ENCODE results near the gene SEZ6L. TPM values are rescaled to one million over a fixed set of nuclear protein-coding genes. Genes with fewer than 3 reads are reported as not detected.

SEZ6L gene
- total RNA-seq, 1 experiment from 2014 or later = 0.13 TPM

DNA sequence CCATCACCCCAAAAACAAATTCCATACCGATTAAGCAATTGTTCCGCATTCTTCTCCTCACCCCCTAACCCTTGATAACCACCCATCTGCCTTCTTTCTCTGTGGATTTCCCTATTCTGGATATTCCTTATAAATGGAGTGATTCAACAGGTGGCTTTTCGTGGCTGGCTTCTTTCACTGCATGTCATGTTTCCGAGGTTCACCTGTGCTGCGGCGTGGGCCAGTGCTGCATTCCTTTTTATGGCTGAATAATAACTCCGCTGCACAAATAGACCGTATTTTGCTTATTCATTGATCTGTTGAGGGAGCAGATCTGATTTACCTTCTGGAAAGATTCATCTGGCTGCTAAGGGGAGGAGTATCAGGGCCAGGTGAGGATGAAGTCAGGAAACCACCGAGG, 165.0 kb downstream of the SEZ6L start:
- Histone ChIP-seq H3K9me3 (ENCODE audit: control insufficient read depth, low read depth, low read length) (no peaks in the 10 kb centered on the region), H3K4me2 (ENCODE audit: insufficient read depth, insufficient read length, low read length) (no peak overlapping the region), H4K8ac (replicated peaks; ENCODE audit: insufficient read length, low read depth, low read length) (no peak overlapping the region), H2BK12ac (ENCODE audit: insufficient read length, low read depth, low read length) (no peak overlapping the region), H2AK5ac (ENCODE audit: insufficient read length, low read length) (no peak overlapping the region), H2AFZ (ENCODE audit: low read length) (no peak overlapping the region), H3K79me2 (ENCODE audit: insufficient read depth, low read length) (no peaks in the 10 kb centered on the region), H3K4me1 (ENCODE audit: insufficient read depth, low read length) (no peaks in the 10 kb centered on the region), H4K91ac (ENCODE audit: insufficient read length, low read depth, low read length) (no peak overlapping the region), H4K5ac (ENCODE audit: insufficient read length, low read depth, low read length) (no peak overlapping the region), H3K23me2 (ENCODE audit: insufficient read length, low read depth, low read length, poor library complexity, severe bottlenecking) (no peaks in the 10 kb centered on the region), H2BK120ac (ENCODE audit: low read depth, low read length, poor library complexity, severe bottlenecking) (no peak overlapping the region), H3K27ac (ENCODE audit: insufficient read length, low read depth, low read length) (no peak overlapping the region), H2BK15ac (ENCODE audit: low read depth, low read length) (no peak overlapping the region), H3K9ac (ENCODE audit: extremely low read depth, insufficient read length, low read length) (no peak overlapping the region), H3K18ac (ENCODE audit: insufficient read length, low read depth, low read length) (no peak overlapping the region), H4K20me1 (ENCODE audit: control insufficient read depth, insufficient read depth, insufficient read length) (no peaks in the 10 kb centered on the region), H3K4ac (ENCODE audit: low read depth, low read length) (no peak overlapping the region), H3K56ac (ENCODE audit: insufficient read length, low read depth, low read length) (no peak overlapping the region), H3K79me1 (ENCODE audit: insufficient read depth, low read depth, low read length, poor library complexity, severe bottlenecking) (no peaks in the 10 kb centered on the region), H3K27me3 (ENCODE audit: insufficient read depth, low read length) (no peaks in the 10 kb centered on the region), H3K14ac (ENCODE audit: insufficient read depth, low read length) (no peak overlapping the region), H2BK20ac (ENCODE audit: low read depth, low read length, poor library complexity, severe bottlenecking) (no peak overlapping the region), H3K23ac (ENCODE audit: insufficient read length, low read depth, low read length) (no peak overlapping the region), H3T11ph (ENCODE audit: low read length) (no peak overlapping the region), H2BK5ac (ENCODE audit: insufficient read length, low read length) (no peak overlapping the region)
- Mint-ChIP-seq H3K36me3 (ENCODE audit: insufficient read depth in 1 of 3, low read depth in 3 of 3) (no peaks in the 10 kb centered on the region), H3K9me3 (no peaks in the 10 kb centered on the region), H3K4me3 (no peak overlapping the region), H3K4me1 (peaks cover 0 to 2% of the 10 kb centered on the region in 2 experiments; a peak in 1 of 4 replicates), H3K27me3 (ENCODE audit: low read depth) (peaks cover 66% of the 10 kb centered on the region), H3K27ac (no peak overlapping the region)
- no peak for DNase-seq
- TF ChIP-seq, protein P1, sequence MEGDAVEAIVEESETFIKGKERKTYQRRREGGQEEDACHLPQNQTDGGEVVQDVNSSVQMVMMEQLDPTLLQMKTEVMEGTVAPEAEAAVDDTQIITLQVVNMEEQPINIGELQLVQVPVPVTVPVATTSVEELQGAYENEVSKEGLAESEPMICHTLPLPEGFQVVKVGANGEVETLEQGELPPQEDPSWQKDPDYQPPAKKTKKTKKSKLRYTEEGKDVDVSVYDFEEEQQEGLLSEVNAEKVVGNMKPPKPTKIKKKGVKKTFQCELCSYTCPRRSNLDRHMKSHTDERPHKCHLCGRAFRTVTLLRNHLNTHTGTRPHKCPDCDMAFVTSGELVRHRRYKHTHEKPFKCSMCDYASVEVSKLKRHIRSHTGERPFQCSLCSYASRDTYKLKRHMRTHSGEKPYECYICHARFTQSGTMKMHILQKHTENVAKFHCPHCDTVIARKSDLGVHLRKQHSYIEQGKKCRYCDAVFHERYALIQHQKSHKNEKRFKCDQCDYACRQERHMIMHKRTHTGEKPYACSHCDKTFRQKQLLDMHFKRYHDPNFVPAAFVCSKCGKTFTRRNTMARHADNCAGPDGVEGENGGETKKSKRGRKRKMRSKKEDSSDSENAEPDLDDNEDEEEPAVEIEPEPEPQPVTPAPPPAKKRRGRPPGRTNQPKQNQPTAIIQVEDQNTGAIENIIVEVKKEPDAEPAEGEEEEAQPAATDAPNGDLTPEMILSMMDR (conservative IDR thresholded peaks at IDR 0.05) = no peak
- WGBS (ENCODE audit: extremely low coverage, insufficient read length, low lambda C conversion rate) = 100% methylated on average over 2 of the region's 9 CpGs
